Activated B cell treated with CpG ODN at 0.5 μM for 24 hours (primary cell): Measurements from ENCODE around the gene HSPA14. TPM values are rescaled to one million over a fixed set of nuclear protein-coding genes. Genes with fewer than 3 reads are reported as not detected.
"Not testable (repeated sequence)": the region's sequence is repeated elsewhere in the genome, so short reads cannot be mapped to it uniquely, and the experiment has no call there.

Experiments
- ATAC-seq: fragments of 200-7000 bp; cut with Tn5 transposase; one replicate; pipeline ENCODE4 v1.10.0; 2021; ENCODE audit warnings: low read depth, mild to moderate bottlenecking, moderate library complexity
- CTCF ChIA-PET: fragments of 350-600 bp; sonication (Branson Sonifier 250); formaldehyde crosslinking; loops from one replicate; lab custom pipeline; 2021; ENCODE audit warnings: antibody characterized with exemption; lab: Charles Lee
- POLR2A ChIA-PET: fragments of 350-600 bp; sonication (Branson Sonifier 250); formaldehyde crosslinking; loops from one replicate; lab custom pipeline; 2021; ENCODE audit warnings: antibody characterized with exemption; lab: Charles Lee
- DNase-seq: peaks from one replicate; pipeline ENCODE4 v3.0.0; 2022
- H3K27ac Mint-ChIP-seq: one replicate; pipeline ENCODE4 v1.8.0; 2020; ENCODE audit warnings: mixed read lengths
- H3K27me3 Mint-ChIP-seq: one replicate; pipeline ENCODE4 v1.8.0; 2021; ENCODE audit warnings: mixed read lengths
- H3K36me3 Mint-ChIP-seq: one replicate; pipeline ENCODE4 v1.8.0; 2021; ENCODE audit warnings: low read depth, mixed read lengths
- H3K4me1 Mint-ChIP-seq: one replicate; pipeline ENCODE4 v1.8.0; 2021; ENCODE audit warnings: mixed read lengths
- H3K4me3 Mint-ChIP-seq: one replicate; pipeline ENCODE4 v1.8.0; 2020; ENCODE audit warnings: mild to moderate bottlenecking, mixed read lengths
- H3K9me3 Mint-ChIP-seq: one replicate; pipeline ENCODE4 v1.8.0; 2020; ENCODE audit warnings: mixed read lengths
- CTCF ChIP-seq: fragments of 200-600 bp; IDR thresholded peaks from one replicate; pipeline ENCODE4 v1.8.0; 2022; ENCODE audit warnings: antibody characterized with exemption, mild to moderate bottlenecking
- intact Hi-C: fragments of 100-400 bp; cut with micrococcal nuclease; formaldehyde crosslinking; loops from one replicate; pipeline ENCODE4 v1.15.1; 2024
- total RNA-seq: library from RNA; stranded (reverse); gene quantifications from 2 replicates; pipeline ENCODE4 v1.2.3, GENCODE V29; 2022

HSPA14 gene
- total RNA-seq, 1 donor from 2014 or later = 20.4 TPM

- Mint-ChIP-seq H3K4me3 (no peak overlapping the region), H3K9me3 (no peaks in the 10 kb centered on the region), H3K27me3 (no peaks in the 10 kb centered on the region), H3K27ac (no peak overlapping the region), H3K4me1 (peaks cover 18% of the 10 kb centered on the region), H3K36me3 (no peaks in the 10 kb centered on the region)
- POLR2A ChIA-PET = no interaction called here
- no peak for DNase-seq
- intact Hi-C loops = no loop called here
- TF ChIP-seq CTCF = no peak
- ATAC-seq = no peak
- CTCF ChIA-PET = no interaction called here
Measured at GRCh38 chr10:14803827-14804226, 34.3 kb upstream of the HSPA14 start.

GRCh38 chr10:14806318-14806717 is 31.8 kb upstream of the HSPA14 start:
- Mint-ChIP-seq H3K4me3 (no peak overlapping the region), H3K36me3 (no peaks in the 10 kb centered on the region), H3K27me3 (no peaks in the 10 kb centered on the region), H3K27ac (no peak overlapping the region), H3K9me3 (no peaks in the 10 kb centered on the region), H3K4me1 (peaks cover 5% of the 10 kb centered on the region)
- DNase-seq = no peak
- intact Hi-C loops = no loop called here
- TF ChIP-seq CTCF = no peak
- CTCF ChIA-PET = no interaction called here
- no peak for ATAC-seq
- POLR2A ChIA-PET = no interaction called here

GRCh38 chr10:14810969-14811953 is 26.8 kb upstream of the HSPA14 start:
- no peaks in the 10 kb centered on the region for H3K36me3 Mint-ChIP-seq
- peaks cover 11% of the 10 kb centered on the region for H3K4me1 Mint-ChIP-seq
- POLR2A ChIA-PET = interaction anchor here (0.5 to 1.1 kb wide), 2 partner anchors 14 to 60 kb away, joined by 3 read pairs; no protein-coding TSS in a partner anchor
- CTCF ChIA-PET = interaction anchor here (1.4 kb wide), 1 partner anchor 9 kb away, joined by 3 read pairs; no protein-coding TSS in a partner anchor
- TF ChIP-seq CTCF = no peak
- no peak for ATAC-seq
- DNase-seq = no peak
- no peak overlapping the region for H3K4me3 Mint-ChIP-seq
- no peaks in the 10 kb centered on the region for H3K9me3 Mint-ChIP-seq
- H3K27me3 Mint-ChIP-seq = no peaks in the 10 kb centered on the region
- intact Hi-C loops = no loop called here
- no peak overlapping the region for H3K27ac Mint-ChIP-seq

GRCh38 chr10:14812271-14812670 is 25.8 kb upstream of the HSPA14 start:
- Mint-ChIP-seq H3K36me3 (no peaks in the 10 kb centered on the region), H3K4me1 (peaks cover 11% of the 10 kb centered on the region), H3K9me3 (no peaks in the 10 kb centered on the region), H3K27ac (no peak overlapping the region), H3K4me3 (no peak overlapping the region), H3K27me3 (no peaks in the 10 kb centered on the region)
- ATAC-seq = no peak
- TF ChIP-seq CTCF = no peak
- intact Hi-C loops = loop anchor here (2.0 kb wide), 1 partner anchor 13 kb away; no protein-coding TSS in a partner anchor
- no peak for DNase-seq
- POLR2A ChIA-PET = no interaction called here
- CTCF ChIA-PET = no interaction called here

- H3K36me3 Mint-ChIP-seq = no peaks in the 10 kb centered on the region
- ChIA-PET POLR2A (interaction anchor here (0.7 kb wide), 1 partner anchor 264 kb away, joined by 5 read pairs; no protein-coding TSS in a partner anchor), CTCF (interaction anchor here (0.6 kb wide), 1 partner anchor 116 kb away, joined by 5 read pairs; no protein-coding TSS in a partner anchor)
- no peak for TF ChIP-seq CTCF
- no peak overlapping the region for H3K27ac Mint-ChIP-seq
- no peaks in the 10 kb centered on the region for H3K27me3 Mint-ChIP-seq
- DNase-seq = no peak
- H3K4me3 Mint-ChIP-seq = no peak overlapping the region
- intact Hi-C loops = loop anchor here (1.0 kb wide), 1 partner anchor 66 kb away; no protein-coding TSS in a partner anchor
- H3K4me1 Mint-ChIP-seq = peaks cover 10% of the 10 kb centered on the region
- no peaks in the 10 kb centered on the region for H3K9me3 Mint-ChIP-seq
- no peak for ATAC-seq
Measured at GRCh38 chr10:14815681-14816080, 22.4 kb upstream of the HSPA14 start.

- H3K27me3 Mint-ChIP-seq, CTCF ChIA-PET, ATAC-seq, DNase-seq, H3K36me3 Mint-ChIP-seq, H3K27ac Mint-ChIP-seq, H3K4me1 Mint-ChIP-seq, H3K4me3 Mint-ChIP-seq, H3K9me3 Mint-ChIP-seq: not testable (repeated sequence)
- intact Hi-C loops = loop anchor here (1.0 kb wide), 1 partner anchor 67 kb away; no protein-coding TSS in a partner anchor
- POLR2A ChIA-PET = interaction anchor here (0.7 kb wide), 1 partner anchor 1016 kb away, joined by 7 read pairs; no protein-coding TSS in a partner anchor
Measured at GRCh38 chr10:14816717-14817116, 21.4 kb upstream of the HSPA14 start.
